Vagina (tissue), 2 donors: Measurements from ENCODE around the gene PARP11. TPM values are rescaled to one million over a fixed set of nuclear protein-coding genes. Genes with fewer than 3 reads are reported as not detected.
A peak's percentile ranks its signal among the peaks of the same experiment; 100 is the strongest.

Experiments
- DNase-seq, 2 donors: peaks; one replicate each; pipeline ENCODE4 v3.0.0-alpha.2; 2017; ENCODE audit errors: extremely low spot score in 2 of 2
- H3K27ac ChIP-seq: fragments of 200-600 bp; sonication (generic); one replicate; pipeline ENCODE4 v1.5.1; 2019
- H3K27me3 ChIP-seq: fragments of 200-600 bp; sonication (generic); one replicate; pipeline ENCODE4 v1.5.1; 2019
- H3K36me3 ChIP-seq, 2 donors: fragments of 200-600 bp; sonication (generic); one replicate each; pipeline ENCODE4 v1.5.1; 2017 to 2019
- H3K4me1 ChIP-seq: fragments of 200-600 bp; sonication (generic); one replicate; pipeline ENCODE4 v1.5.1; 2019
- H3K4me3 ChIP-seq, 2 donors: fragments of 200-600 bp; sonication (generic); 1 replicate in 1 of 2; 2 replicates in 1 of 2; pipeline ENCODE4 v1.5.1; 2016 to 2019
- H3K9me3 ChIP-seq: fragments of 200-600 bp; sonication (generic); one replicate; pipeline ENCODE4 v1.5.1; 2019
- POLR2A ChIP-seq, 2 donors: fragments of 450-650 bp; IDR thresholded peaks; one replicate each; pipeline ENCODE4 v1.6.1; 2017; ENCODE audit warnings: antibody characterized with exemption in 2 of 2, mild to moderate bottlenecking in 2 of 2, moderate library complexity in 2 of 2
- POLR2AphosphoS5 ChIP-seq, 2 donors: sonication (generic); formaldehyde crosslinking; IDR thresholded peaks; one replicate each; pipeline ENCODE4 v1.9.0; 2017; ENCODE audit warnings: antibody characterized with exemption in 2 of 2, mild to moderate bottlenecking in 2 of 2, low read depth in 1 of 2; ENCODE audit not compliant: insufficient read depth in 1 of 2
- intact Hi-C: fragments of 100-400 bp; cut with DNase I; formaldehyde crosslinking; loops from one replicate; pipeline ENCODE4 v1.15.1; 2023
- total RNA-seq: library from RNA; depleted of rRNA; stranded (reverse); fragments of >200 nt; gene quantifications from one replicate; pipeline ENCODE4 v1.2.3, GENCODE V29; 2016
- TF ChIP-seq, protein P1 (sequence below), 3 experiments: fragments of 450-650 bp in 2 of 3; fragments of 200-600 bp in 1 of 3; sonication (generic) in 1 of 3; IDR thresholded peaks; one replicate each; pipeline ENCODE4 v1.5.1; 2017 to 2019; ENCODE audit warnings: antibody characterized with exemption in 3 of 3, mild to moderate bottlenecking in 2 of 3, moderate library complexity in 2 of 3

The PARP11 gene
- total RNA-seq, 1 donor from 2014 or later = 2.7 TPM

DNA sequence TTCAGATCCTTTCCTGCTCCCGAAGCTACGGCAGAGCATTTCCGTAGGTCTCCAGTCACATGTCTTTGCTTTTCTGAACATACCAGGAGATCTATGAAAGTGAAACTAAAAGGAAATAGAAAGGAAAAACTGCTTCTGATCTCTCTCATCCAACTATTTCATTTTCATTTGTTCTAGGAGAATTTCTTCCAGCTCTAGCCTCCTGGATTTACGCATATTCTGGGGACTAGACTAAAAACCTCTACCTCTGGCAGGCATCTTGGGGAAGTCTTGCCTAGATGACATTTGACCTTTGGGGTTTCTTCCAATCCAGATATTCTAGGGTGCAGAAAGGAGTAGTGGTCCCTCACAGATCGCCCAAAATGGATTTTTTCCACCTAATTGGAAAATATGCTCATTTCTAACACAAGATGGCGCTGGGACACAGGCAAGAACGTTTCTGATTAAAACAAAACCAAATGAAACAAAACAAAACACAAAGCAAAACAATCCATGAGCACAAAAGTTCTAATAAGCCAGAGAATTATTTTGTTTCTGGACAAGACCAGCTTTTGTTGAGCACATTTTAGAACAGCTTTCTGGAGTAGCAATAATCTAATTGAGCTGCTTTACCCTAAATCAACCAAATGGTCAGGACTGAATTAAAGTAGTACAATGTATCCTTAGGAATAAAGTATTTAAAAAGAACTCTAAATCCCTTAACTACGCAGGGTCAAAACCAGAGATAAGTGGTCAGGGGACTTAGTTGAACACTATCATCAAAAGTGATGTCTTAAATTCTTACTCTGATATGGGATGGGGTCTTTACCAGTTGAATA is 12.3 kb upstream of the PARP11 start:
- Histone ChIP-seq H3K4me3 (peak overlapping the region; percentile 38), H3K27me3 (no peaks in the 10 kb centered on the region), H3K4me1 (no peaks in the 10 kb centered on the region), H3K36me3 (no peaks in the 10 kb centered on the region), H3K9me3 (no peaks in the 10 kb centered on the region), H3K27ac (peak overlapping the region; percentile 84)
- no peak for TF ChIP-seq POLR2A (IDR thresholded peaks at IDR 0.05)
- TF ChIP-seq, protein P1, sequence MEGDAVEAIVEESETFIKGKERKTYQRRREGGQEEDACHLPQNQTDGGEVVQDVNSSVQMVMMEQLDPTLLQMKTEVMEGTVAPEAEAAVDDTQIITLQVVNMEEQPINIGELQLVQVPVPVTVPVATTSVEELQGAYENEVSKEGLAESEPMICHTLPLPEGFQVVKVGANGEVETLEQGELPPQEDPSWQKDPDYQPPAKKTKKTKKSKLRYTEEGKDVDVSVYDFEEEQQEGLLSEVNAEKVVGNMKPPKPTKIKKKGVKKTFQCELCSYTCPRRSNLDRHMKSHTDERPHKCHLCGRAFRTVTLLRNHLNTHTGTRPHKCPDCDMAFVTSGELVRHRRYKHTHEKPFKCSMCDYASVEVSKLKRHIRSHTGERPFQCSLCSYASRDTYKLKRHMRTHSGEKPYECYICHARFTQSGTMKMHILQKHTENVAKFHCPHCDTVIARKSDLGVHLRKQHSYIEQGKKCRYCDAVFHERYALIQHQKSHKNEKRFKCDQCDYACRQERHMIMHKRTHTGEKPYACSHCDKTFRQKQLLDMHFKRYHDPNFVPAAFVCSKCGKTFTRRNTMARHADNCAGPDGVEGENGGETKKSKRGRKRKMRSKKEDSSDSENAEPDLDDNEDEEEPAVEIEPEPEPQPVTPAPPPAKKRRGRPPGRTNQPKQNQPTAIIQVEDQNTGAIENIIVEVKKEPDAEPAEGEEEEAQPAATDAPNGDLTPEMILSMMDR (IDR thresholded peaks at IDR 0.05) = peak; percentile 67 to 88 (median 78)
- TF ChIP-seq POLR2AphosphoS5 (IDR thresholded peaks at IDR 0.05; ENCODE audit: insufficient read depth in 1 of 2, low read depth in 1 of 2) = peak in 1 of 2 donors; percentile 33
- DNase-seq = no peak
- intact Hi-C loops = loop anchor here (5.0 kb wide), 1 partner anchor 157 kb away; no protein-coding TSS in a partner anchor

DNA sequence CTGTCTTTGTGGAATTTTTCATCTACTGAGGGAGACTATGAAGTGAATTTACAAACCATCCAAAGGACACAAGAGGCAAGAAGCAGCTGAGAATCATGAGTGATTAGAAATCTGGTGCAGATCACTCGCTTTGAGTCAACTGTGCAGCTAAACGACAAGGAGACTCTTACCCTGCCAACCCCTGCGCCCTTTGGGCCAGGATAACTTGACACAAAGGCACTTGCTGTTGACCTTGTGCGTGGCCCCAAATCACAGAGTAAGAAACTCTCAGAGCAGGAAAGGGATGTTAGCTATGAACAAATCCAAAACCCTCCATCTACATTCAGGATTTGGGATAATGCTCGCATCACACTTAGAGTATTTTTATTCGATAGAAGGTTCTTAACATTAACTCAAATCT is 11.5 kb upstream of the PARP11 start:
- peak overlapping the region; percentile 84 for H3K27ac ChIP-seq
- no peaks in the 10 kb centered on the region for H3K36me3 ChIP-seq
- no peaks in the 10 kb centered on the region for H3K9me3 ChIP-seq
- H3K27me3 ChIP-seq = no peaks in the 10 kb centered on the region
- intact Hi-C loops = loop anchor here (5.0 kb wide), 1 partner anchor 158 kb away; no protein-coding TSS in a partner anchor
- H3K4me1 ChIP-seq = no peaks in the 10 kb centered on the region
- TF ChIP-seq, protein P1 (IDR thresholded peaks at IDR 0.05) = no peak
- no peak for TF ChIP-seq POLR2A (IDR thresholded peaks at IDR 0.05)
- no peak for TF ChIP-seq POLR2AphosphoS5 (IDR thresholded peaks at IDR 0.05; ENCODE audit: insufficient read depth in 1 of 2, low read depth in 1 of 2)
- no peak for DNase-seq
- H3K4me3 ChIP-seq = peak overlapping the region; percentile 38

DNA sequence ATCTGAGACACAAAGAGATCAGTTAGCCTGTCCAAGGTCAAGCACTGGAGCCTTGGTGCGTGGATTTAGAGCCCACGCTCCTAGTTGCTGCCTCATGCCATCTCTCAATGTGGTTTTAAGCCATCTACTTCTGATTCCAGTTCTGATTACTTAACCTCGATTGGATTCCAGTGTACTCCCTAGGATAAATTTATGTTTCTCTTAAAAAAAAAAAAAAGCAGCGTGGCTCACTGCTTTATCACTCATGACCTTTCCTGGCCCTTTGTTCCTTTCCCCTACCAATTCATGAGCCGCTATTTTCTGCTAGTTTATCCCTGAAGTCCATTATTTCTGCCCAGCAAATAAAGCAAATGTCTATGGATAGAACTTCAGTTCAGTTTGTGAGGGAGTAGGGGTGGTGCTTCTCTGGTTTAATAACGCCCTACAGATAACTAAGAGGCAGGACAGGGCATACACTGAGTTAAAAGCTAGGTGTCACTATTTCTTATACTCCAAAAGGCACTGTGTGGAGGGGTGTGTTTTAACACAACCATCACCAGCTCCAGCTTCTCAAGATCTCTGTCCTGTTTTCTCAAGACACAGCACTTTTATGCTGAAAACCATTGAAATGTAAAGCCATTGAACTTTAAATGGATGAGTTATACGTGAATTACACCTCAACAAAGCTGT is 9.8 kb upstream of the PARP11 start:
- TF ChIP-seq, protein P1 (IDR thresholded peaks at IDR 0.05) = no peak
- TF ChIP-seq POLR2A (IDR thresholded peaks at IDR 0.05) (no peak), POLR2AphosphoS5 (IDR thresholded peaks at IDR 0.05; ENCODE audit: insufficient read depth in 1 of 2, low read depth in 1 of 2) (no peak)
- intact Hi-C loops = no loop called here
- H3K9me3 ChIP-seq = no peaks in the 10 kb centered on the region
- H3K27me3 ChIP-seq = no peaks in the 10 kb centered on the region
- DNase-seq = no peak
- H3K4me3 ChIP-seq = no peak overlapping the region
- no peaks in the 10 kb centered on the region for H3K4me1 ChIP-seq
- no peaks in the 10 kb centered on the region for H3K36me3 ChIP-seq
- no peak overlapping the region for H3K27ac ChIP-seq

DNA sequence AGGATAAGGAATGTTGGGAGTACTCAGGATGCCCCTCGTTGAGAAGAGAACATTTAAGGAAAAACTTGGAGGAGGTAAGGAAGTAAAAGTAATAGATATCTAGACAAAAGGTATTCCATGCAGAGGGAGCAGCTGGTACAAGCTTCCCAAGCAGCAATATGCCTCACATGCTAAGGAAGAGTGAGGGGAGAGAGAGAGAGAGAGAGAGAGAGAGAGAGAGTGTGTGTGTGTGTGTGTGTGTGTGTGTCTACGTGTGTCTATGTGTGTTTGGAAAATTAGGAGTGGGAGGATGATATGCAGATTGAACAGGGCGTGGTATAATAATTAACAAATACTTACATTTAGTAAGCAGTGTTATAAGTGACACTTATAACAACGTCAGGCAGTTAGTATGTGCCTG is 9.2 kb upstream of the PARP11 start:
- intact Hi-C loops = no loop called here
- TF ChIP-seq, protein P1 (IDR thresholded peaks at IDR 0.05) = no peak
- TF ChIP-seq POLR2A (IDR thresholded peaks at IDR 0.05) (no peak), POLR2AphosphoS5 (IDR thresholded peaks at IDR 0.05; ENCODE audit: insufficient read depth in 1 of 2, low read depth in 1 of 2) (no peak)

More for the DNA sequence above, 9.2 kb upstream of the PARP11 start:
- no peaks in the 10 kb centered on the region for H3K9me3 ChIP-seq
- no peaks in the 10 kb centered on the region for H3K27me3 ChIP-seq
- no peaks in the 10 kb centered on the region for H3K4me1 ChIP-seq
- H3K27ac ChIP-seq = no peak overlapping the region
- no peak overlapping the region for H3K4me3 ChIP-seq
- no peak for DNase-seq
- H3K36me3 ChIP-seq = no peaks in the 10 kb centered on the region
